ENCODE measurements around the gene STAT3.
"Not testable (repeated sequence)": the region's sequence is repeated elsewhere in the genome, so short reads cannot be mapped to it uniquely, and the experiment has no call there.

The STAT3 gene

GRCh38 chr17:42380935-42381334 lies 7.3 kb downstream of the STAT3 start:
- DNase-seq: no peak

GRCh38 chr17:42378959-42379594 lies 9.2 kb downstream of the STAT3 start:
- DNase-seq: peak in 1 of 5 experiments; percentile 34

DNA sequence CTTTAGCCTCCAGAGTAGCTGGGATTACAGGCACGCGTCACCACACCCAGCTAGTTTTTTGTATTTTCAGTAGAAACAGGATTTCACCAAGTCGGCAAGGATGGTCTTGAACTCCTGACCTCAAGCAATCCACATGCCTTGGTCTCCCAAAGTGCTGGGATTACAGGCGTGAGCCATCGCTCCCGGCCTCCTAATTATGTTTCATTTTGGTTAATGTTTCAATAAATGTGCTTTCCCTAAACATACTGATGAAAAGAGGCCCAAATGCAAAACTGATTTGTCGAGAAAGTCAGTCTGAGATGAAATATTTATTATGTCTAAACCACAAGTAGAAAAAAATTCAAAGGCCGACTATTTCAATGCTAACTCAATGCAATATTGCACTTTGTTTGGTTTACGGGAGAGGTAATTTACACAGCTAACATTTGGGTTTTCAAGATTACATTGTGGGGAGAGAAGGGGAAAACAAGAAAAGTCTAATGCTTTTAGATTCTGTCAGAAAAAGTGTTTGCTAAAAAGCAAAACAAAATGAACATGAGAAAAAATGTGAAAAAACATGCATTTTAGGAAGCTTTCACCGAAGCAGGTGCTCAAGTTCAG lies 9.8 kb downstream of the STAT3 start:
- no peak for DNase-seq

- DNase-seq: no peak
Observed at GRCh38 chr17:42373896-42374295, 14.3 kb downstream of the STAT3 start.

DNA sequence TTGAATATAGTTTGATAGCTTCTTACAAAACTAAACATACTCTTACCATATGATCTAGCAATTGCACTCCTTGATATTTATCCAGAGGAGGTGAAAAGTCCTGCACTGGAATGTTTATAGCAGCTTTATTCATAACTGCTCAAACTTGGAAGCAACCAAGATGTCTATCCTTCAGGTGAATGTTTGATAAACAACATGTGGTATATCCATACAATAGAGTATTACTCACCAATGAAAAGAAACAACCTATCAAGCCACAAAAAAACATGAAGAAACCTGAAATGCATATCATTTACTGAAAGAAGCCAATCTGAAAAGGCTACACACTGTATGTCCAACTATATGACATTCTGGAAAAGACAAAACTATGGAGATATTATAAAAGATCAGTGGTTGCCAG lies 16.1 kb downstream of the STAT3 start:
- DNase-seq: no peak

GRCh38 chr17:42368797-42369561 lies 19.3 kb downstream of the STAT3 start:
- DNase-seq: not testable (repeated sequence)

DNA sequence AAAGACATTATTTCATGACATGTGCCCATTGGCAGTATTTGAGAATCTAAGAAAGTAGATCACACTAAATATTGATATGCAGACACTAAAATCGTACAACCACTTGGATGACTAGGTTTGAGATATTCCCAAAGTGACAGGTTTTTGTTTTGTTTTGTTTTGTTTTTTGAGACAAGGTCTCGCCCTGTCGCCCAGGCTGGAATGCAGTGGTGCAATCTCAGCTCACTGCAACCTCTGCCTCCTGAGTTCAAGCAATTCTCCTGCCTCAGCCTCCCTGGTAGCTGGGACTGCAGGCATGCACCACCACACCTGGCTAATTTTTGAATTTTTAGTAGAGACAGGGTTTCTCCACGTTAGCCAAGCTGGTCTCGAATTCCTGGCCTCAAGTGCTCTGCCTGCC lies 19.9 kb downstream of the STAT3 start:
- not testable (repeated sequence) for DNase-seq

DNA sequence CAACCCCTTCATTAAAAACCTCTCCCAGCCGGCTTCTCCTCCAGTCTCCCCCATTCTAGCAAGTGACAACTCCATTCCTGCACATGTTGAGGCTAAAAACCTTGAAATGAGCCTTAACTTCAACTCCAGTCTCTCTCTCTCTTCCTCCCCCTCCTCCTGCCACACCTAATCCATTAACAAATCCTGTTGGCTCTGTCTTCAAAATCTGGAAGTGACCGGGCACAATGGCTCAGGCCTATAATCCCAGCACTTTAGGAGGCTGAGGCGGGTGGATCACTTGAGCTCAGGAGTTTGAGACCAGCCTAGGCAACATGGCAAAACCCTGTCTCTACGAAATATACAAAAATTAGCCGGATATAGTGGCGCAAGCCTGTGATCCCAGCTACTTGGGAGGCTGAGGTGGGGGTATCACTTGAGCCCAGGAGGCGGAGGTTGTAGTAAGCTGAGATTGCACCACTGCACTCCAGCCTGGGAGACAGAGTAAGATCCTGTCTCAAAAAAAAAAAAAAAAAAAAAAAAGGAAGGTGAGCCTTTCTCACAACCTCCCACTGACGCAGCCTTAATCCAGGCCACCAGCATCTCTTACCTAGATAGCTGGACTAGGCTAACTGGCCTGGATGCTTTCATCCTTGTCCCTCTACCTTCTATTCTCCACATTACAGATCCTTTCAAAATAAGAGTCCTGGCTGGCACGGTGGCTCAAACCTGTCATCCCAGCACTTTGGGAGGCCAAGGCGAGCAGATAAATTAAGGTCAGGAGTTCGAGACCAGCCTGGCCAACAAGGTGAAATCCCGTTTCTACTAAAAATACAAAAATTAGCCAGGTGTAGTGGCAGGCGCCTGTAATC lies 21.8 kb downstream of the STAT3 start:
- not testable (repeated sequence) for DNase-seq

DNA sequence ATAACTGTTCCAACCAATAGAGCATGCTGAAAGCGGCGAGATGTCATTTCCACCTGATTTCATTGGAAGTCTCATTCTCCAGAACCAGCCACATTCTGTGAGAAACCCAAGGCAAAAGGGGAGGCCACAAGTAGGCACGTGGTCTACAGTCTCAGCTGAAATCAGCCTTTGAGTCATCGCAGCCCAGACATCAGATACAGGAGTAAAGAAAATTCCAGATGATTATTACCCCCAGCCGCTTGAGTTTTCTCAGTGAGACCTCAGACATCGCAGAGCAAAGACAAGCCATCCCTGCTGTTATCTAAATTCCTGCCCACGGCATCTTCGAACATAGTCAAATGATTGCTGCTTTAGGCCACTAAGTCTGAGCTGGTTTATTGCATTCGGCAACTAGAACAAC lies 23.1 kb downstream of the STAT3 start:
- DNase-seq: peak in 2 of 5 experiments; percentile 3 to 54

DNA sequence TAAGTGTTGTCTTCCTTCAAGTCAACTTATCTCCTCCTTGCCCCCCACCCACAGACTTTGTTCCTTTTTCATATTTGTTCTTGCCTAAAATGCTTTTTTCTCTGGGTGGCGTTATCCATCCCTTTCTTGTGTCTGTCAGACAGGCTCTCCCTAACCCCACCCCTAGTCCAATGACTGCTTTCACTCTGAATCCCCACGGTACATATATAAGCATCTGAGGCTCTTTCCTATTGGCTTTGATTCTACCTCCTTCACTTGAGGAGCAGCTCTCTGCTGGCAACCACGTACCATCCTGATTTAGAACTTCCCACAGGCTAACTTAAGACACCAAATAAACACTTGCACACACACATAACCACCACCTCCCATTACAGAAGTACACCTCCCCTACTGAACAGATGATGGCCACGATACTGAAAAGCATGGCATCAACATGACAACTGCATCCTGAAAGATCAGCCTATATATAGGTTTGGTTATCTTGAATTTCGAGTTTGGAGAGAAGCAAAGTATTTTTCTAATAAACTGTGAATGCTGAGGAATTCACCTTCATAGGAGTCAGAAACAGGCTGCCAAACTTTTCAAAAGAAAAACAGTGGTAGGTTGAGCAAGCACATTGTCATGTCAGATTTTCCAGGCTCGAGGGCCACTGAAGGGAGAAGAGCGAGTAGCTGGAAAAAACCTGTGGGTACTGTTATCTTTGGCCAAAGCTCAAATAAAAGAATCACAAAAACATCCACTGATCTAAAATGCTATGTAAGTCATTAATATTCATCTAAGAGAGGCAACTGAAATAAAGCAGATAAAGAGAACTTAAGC lies 24.3 kb downstream of the STAT3 start:
- no peak for DNase-seq

- no peak for DNase-seq
Observed at GRCh38 chr17:42363231-42363630, 25.0 kb downstream of the STAT3 start.

DNA sequence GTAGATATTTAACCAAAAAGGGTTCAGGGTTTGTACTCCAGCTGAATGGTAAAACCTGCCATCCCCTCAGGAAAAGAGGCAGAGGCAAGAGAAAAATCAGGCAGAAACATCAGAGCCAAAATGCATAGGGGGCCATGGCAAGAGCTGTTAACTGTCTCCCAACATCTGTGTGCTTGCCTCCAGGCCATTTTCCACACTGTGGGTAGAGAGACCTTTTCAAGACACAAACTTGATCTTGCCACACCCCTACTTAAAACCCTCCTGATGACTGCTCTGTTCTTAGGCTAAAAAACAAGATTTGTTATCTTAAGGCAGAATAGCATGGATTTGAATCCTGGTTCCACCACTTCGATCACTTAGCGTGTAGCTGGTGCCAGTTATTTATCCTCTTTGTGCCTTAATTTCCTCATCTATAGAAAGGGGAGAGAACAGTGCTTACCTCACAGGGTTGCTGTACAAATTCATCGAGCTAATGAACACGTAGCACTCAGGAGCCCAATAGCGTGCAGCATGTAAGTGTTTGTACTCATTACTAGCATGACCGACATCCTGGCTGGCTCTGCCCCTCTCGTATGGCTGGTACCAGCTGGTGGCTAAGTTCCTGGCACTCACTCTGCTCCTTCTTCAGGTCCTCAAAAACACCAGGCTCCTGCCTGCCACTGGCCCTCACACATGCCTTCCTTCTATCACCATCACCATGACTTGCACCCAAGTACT lies 25.8 kb downstream of the STAT3 start:
- DNase-seq: no peak

DNA sequence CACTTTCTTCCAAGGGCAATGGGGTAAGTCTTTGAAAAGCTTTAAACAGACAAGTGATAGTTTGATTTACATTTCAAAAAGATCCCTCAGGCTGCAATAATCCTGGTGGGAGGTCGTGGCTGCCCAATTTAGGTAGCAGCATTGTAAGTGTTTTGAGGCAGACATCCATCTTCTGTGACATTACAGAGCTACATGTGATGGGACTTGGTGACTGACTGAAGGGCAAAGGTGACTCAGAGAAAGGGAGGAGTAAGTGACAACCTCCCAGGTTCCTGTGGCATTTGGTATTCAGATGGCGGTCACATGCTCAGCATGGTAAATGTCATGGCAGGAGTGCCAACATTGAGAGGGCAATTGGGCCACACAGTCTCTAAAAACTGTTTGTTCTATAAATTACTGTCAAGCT lies 26.5 kb downstream of the STAT3 start:
- peak in 3 of 5 experiments; percentile 17 to 62 (median 20) for DNase-seq

DNA sequence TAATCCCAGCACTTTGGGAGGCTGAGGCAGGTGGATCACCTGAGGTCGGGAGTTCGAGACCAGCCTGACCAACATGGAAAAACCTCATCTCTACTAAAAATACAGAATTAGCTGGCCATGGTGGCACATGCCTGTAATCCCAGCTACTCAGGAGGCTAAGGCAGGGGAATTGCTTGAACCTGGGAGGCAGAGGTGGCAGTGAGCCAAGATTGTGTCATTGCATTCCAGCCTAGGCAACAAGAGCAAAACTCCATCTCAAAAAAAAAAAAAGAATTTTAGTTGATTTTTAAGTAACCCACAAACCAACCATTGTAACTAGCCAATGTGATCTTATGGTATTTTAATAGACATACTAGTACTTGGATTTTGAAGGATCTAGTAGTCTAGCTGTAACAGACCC lies 27.9 kb downstream of the STAT3 start:
- DNase-seq: not testable (repeated sequence)

DNA sequence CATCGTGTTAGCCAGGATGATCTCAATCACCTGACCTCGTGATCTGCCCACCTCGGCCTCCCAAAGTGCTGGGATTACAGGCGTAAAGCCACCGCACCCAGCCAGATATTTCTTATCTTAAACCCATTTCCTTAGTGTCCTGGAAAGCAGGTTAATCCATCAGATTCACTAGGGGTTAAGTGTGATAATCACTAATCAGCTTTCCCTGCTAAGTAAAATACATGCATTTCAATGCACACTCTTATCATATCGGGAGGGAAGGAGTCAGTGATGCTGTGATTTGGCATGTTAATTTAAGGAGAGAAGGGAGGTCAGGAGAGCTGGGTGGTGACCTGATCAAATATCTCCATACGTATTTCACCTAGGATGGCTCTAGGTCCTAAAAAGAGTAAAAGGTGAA lies 29.1 kb downstream of the STAT3 start:
- no peak for DNase-seq

DNA sequence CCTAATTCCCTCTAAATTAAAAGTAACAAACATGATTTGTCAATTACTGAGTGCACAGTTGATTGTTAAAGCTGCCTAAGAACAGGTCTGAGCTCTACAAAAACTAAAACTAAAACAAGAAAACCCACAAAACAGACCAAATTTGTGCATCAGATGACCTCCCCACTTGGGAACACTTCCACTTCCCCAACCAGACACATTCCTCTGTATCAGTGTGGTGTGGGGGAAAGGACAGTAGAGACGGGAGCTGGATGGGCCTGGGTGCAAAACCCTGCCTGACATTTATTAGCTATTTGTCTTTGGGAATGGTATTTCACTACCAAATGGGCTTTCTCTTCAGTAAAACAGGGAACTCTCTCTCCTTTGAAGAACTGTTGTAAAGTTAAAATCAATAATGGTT lies 29.8 kb downstream of the STAT3 start:
- DNase-seq: no peak

- no peak for DNase-seq
Observed at GRCh38 chr17:42354956-42355843, 33.0 kb downstream of the STAT3 start.

- no peak for DNase-seq
Observed at GRCh38 chr17:42348104-42348503, 40.1 kb downstream of the STAT3 start.

DNA sequence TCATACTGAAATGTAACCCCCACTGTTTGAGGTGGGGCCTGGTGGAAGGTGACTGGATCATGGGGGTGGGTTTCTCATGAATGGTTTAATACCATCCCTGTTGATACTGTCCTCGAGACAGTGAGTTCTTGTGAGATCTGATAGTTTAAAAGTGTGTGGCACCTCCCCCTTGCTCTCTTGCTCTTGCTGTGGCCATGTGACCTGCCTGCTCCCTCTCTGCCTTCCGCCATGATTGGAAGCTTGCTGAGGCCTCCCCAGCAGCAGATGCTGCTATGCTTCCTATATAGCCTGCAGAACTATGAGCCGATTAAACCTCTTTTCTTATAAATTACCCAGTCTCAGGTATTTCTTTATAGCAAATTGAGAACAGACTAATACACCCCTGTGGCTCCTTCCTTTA lies 40.6 kb downstream of the STAT3 start:
- no peak for DNase-seq

DNA sequence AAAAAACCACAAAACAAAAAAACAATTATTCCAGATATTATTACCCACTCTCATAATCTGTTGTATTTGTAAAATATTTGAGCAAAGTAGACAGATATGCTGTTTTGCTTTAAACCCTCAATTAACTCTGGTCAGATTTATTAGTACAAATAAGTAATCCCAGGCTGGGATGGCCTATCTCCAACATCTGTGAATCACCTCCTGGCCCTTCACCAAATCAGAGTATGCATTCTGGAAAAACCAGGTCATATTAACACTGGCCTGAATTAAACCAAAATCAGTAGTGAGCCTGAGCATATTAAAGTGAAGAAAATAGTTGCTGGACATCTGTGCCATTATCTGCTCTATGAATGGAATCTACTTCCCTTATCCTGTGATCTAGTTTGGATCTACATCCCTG lies 41.0 kb downstream of the STAT3 start:
- no peak for DNase-seq
